Smooth muscle cell (in vitro differentiated cells): ENCODE results near the gene ELANE. TPM values are rescaled to one million over a fixed set of nuclear protein-coding genes. Genes with fewer than 3 reads are reported as not detected.

Experiments
- DNase-seq: peaks from one replicate; lab custom pipeline; 2025; ENCODE audit not compliant: unreplicated experiment; lab: John Stamatoyannopoulos, UW
- H2AFZ ChIP-seq: fragments of 200-600 bp; sonication (generic); 2 replicates; pipeline ENCODE4 v1.6.0; 2016; ENCODE audit warnings: antibody characterized with exemption, low read depth, mild to moderate bottlenecking
- H3F3A ChIP-seq: fragments of 200-600 bp; sonication (generic); 2 replicates; pipeline ENCODE4 v1.6.0; 2017; ENCODE audit warnings: antibody characterized with exemption, low read depth
- H3K27ac ChIP-seq: fragments of 200-600 bp; sonication (generic); 2 replicates; pipeline ENCODE4 v1.5.1; 2016; ENCODE audit warnings: low read depth, mild to moderate bottlenecking
- H3K27me3 ChIP-seq: fragments of 200-600 bp; sonication (generic); 2 replicates; pipeline ENCODE4 v1.6.1; 2016; ENCODE audit warnings: low read depth, mild to moderate bottlenecking
- H3K36me3 ChIP-seq: fragments of 200-600 bp; sonication (generic); 2 replicates; pipeline ENCODE4 v1.5.1; 2016; ENCODE audit warnings: low read depth
- H3K4me1 ChIP-seq: fragments of 200-600 bp; sonication (generic); 2 replicates; pipeline ENCODE4 v1.5.1; 2016; ENCODE audit warnings: low read depth
- H3K4me2 ChIP-seq: fragments of 200-600 bp; sonication (generic); 2 replicates; pipeline ENCODE4 v1.6.0; 2016; ENCODE audit warnings: mild to moderate bottlenecking
- H3K4me3 ChIP-seq: fragments of 200-600 bp; sonication (generic); 2 replicates; pipeline ENCODE4 v1.5.1; 2016; ENCODE audit warnings: mild to moderate bottlenecking
- H3K79me2 ChIP-seq: fragments of 200-600 bp; sonication (generic); 2 replicates; pipeline ENCODE4 v1.6.0; 2016; ENCODE audit warnings: low read depth, mild to moderate bottlenecking
- H3K9ac ChIP-seq: fragments of 200-600 bp; sonication (generic); 2 replicates; pipeline ENCODE4 v1.6.0; 2016; ENCODE audit warnings: low read depth
- H3K9me3 ChIP-seq: fragments of 200-600 bp; sonication (generic); replicated peaks from 2 replicates; pipeline ENCODE4 v1.5.1; 2016; ENCODE audit warnings: low read depth
- H4K20me1 ChIP-seq: fragments of 200-600 bp; sonication (generic); 2 replicates; pipeline ENCODE4 v1.6.0; 2016; ENCODE audit warnings: low read depth
- WGBS: methylation state at CpG from one replicate; pipeline ENCODE4 v1.1.7; 2016; ENCODE audit warnings: low lambda C conversion rate; 5-methylcytosine and 5-hydroxymethylcytosine counted together
- polyA plus RNA-seq: library from polyadenylated mRNA; unstranded; fragments of >200 nt; fragmentation: Nextera tagmentation; extraction: Ambion mirVana; gene quantifications from 2 replicates; pipeline ENCODE4 v1.2.1, GENCODE V29; 2016
- total RNA-seq: library from RNA; depleted of rRNA; stranded (reverse); fragments of >200 nt; gene quantifications from 2 replicates; pipeline ENCODE4 v1.2.3, GENCODE V29; 2014
- TF ChIP-seq, protein P1 (sequence below): fragments of 200-600 bp; sonication (generic); IDR thresholded peaks from 2 replicates; pipeline ENCODE4 v1.5.1; 2017; ENCODE audit warnings: borderline replicate concordance, mild to moderate bottlenecking, antibody characterized with exemption; ENCODE audit not compliant: insufficient read depth, poor library complexity, severe bottlenecking

The ELANE gene
- total and polyA plus RNA-seq, 2 experiments from 2014 or later, result not detected

DNA sequence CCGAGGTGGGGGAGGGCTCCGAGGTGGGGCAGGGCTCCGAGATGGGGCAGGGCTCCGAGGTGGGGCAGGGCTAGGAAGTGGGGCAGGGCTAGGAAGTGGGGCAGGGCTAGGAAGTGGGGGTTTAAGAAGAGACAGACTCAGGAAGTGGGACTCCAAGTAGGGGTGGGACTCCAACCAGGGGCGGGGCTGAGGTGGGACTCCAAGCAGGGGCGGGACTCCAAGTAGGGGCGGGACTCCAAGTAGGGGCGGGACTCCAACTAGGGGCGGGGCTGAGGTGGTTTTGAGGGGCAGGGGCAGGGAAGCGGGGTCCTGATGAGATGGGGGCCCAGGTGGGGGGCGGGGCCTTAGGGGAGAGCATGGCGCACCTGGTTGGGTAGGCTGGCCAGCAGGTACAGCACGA, 21.0 kb downstream of the ELANE start:
- Histone ChIP-seq H3K9me3 (no peaks in the 10 kb centered on the region), H3K4me3 (no peak overlapping the region), H3K9ac (no peak overlapping the region), H3K79me2 (no peaks in the 10 kb centered on the region), H3K27me3 (no peaks in the 10 kb centered on the region), H3K4me1 (no peaks in the 10 kb centered on the region), H3K4me2 (no peak overlapping the region), H3K27ac (no peak overlapping the region), H2AFZ (no peak overlapping the region), H3K36me3 (no peaks in the 10 kb centered on the region), H4K20me1 (peaks cover 18% of the 10 kb centered on the region), H3F3A (no peaks in the 10 kb centered on the region)
- no peak for DNase-seq
- 100% methylated on average over 2 of the region's 13 CpGs for WGBS
- TF ChIP-seq, protein P1, sequence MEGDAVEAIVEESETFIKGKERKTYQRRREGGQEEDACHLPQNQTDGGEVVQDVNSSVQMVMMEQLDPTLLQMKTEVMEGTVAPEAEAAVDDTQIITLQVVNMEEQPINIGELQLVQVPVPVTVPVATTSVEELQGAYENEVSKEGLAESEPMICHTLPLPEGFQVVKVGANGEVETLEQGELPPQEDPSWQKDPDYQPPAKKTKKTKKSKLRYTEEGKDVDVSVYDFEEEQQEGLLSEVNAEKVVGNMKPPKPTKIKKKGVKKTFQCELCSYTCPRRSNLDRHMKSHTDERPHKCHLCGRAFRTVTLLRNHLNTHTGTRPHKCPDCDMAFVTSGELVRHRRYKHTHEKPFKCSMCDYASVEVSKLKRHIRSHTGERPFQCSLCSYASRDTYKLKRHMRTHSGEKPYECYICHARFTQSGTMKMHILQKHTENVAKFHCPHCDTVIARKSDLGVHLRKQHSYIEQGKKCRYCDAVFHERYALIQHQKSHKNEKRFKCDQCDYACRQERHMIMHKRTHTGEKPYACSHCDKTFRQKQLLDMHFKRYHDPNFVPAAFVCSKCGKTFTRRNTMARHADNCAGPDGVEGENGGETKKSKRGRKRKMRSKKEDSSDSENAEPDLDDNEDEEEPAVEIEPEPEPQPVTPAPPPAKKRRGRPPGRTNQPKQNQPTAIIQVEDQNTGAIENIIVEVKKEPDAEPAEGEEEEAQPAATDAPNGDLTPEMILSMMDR, result no peak

DNA sequence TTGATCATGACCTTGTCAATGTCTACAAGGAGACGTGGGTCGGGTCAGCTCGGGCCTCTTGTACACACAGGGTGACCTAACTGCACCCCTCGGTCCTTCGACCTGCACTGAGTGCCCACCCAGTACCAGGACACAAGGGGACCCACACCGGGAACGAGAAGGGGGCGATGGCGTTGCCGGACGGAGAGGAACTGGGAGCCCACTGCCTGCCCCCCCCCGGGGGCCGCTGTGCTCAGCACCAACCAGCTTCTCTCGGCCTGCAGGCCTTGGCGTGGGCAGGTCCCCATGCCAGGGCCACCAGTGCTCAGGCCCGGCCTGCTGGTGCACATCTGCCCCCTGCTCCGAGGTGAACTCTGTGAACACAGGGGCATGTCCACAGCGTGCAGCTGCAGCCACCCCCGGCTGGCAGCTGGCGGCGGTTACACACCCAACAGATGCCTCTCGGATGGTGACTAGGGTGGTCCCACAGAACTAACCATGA, 21.5 kb downstream of the ELANE start:
- Histone ChIP-seq H3K4me2 (no peak overlapping the region), H3K36me3 (no peaks in the 10 kb centered on the region), H3K27ac (no peak overlapping the region), H2AFZ (no peak overlapping the region), H3K9ac (no peak overlapping the region), H3K9me3 (no peaks in the 10 kb centered on the region), H3K4me3 (no peak overlapping the region), H3K79me2 (no peaks in the 10 kb centered on the region), H3F3A (no peaks in the 10 kb centered on the region), H3K4me1 (no peaks in the 10 kb centered on the region), H3K27me3 (no peaks in the 10 kb centered on the region), H4K20me1 (peaks cover 18% of the 10 kb centered on the region)
- 93% methylated on average over 22 of the region's 22 CpGs for WGBS
- TF ChIP-seq, protein P1, result no peak
- no peak for DNase-seq

DNA sequence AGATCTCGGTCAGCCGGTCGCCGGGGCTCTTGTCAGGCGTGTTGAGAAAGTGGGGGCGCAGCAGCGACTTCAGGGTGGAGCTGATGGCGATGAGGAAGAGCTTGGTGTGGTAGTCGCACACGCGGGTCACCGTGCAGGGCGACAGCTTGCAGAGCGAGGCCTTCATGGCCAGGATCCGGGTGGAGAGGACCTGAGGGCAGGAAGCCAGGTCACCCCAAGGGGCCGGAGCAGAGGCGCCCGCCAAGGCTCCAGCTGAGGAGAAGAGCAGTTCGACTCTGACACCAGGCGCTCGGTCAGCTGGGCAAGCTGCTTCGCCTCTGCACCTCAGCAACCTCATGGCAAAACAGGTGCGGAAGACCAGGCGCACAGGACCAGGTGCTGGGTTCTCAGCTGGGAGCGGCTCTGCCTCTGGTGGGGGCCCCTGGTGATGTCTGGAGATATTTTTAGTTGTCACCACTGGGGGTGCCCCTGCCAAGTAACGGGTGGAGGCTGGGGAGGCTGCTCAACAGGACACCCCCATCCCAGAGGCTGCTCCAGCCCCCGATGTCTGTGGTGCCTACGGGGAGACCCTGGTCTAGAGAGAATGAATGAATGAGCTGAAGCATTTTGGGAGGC, 23.3 kb downstream of the ELANE start:
- no peaks in the 10 kb centered on the region for H3K79me2 ChIP-seq
- H3F3A ChIP-seq, result no peaks in the 10 kb centered on the region
- H2AFZ ChIP-seq, result no peak overlapping the region
- DNase-seq, result no peak
- no peak overlapping the region for H3K27ac ChIP-seq
- H3K36me3 ChIP-seq, result no peaks in the 10 kb centered on the region
- H3K4me1 ChIP-seq, result no peaks in the 10 kb centered on the region
- no peaks in the 10 kb centered on the region for H3K27me3 ChIP-seq
- H3K9ac ChIP-seq, result no peak overlapping the region
- H3K4me2 ChIP-seq, result no peak overlapping the region
- WGBS, result 97% methylated on average over 28 of the region's 28 CpGs
- H4K20me1 ChIP-seq, result peaks cover 16% of the 10 kb centered on the region
- TF ChIP-seq, protein P1, result no peak
- H3K4me3 ChIP-seq, result no peak overlapping the region
- H3K9me3 ChIP-seq, result no peaks in the 10 kb centered on the region

DNA sequence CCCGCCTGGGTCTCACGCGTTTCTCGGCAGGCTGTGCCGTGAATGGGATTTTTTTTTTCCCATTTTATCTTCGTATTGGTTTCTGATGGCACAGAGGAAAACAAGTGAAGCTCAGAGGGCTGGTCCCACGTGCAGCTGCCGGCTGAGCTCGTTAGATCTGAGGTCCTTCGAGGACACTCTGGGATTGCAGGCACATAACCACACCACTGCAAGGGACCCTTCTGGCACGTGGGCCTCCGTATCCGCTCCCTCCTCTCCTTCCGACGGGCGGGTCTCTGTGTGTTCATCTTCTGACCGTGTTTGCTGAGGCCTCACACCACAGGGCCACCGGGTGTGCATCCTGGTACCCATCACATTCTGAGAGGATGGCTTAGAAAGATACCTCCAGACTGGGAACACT, 24.0 kb downstream of the ELANE start:
- H3K4me2 ChIP-seq, result no peak overlapping the region
- no peaks in the 10 kb centered on the region for H3K9me3 ChIP-seq
- no peak overlapping the region for H3K4me3 ChIP-seq
- no peak overlapping the region for H3K27ac ChIP-seq
- WGBS, result 92% methylated on average over 18 of the region's 18 CpGs
- DNase-seq, result no peak
- H2AFZ ChIP-seq, result no peak overlapping the region
- H3K9ac ChIP-seq, result no peak overlapping the region
- H3K27me3 ChIP-seq, result no peaks in the 10 kb centered on the region
- no peaks in the 10 kb centered on the region for H3K79me2 ChIP-seq
- no peaks in the 10 kb centered on the region for H3K4me1 ChIP-seq
- TF ChIP-seq, protein P1, result no peak
- peaks cover 20% of the 10 kb centered on the region for H4K20me1 ChIP-seq
- no peaks in the 10 kb centered on the region for H3F3A ChIP-seq
- no peaks in the 10 kb centered on the region for H3K36me3 ChIP-seq
